GM18508 (cell line): Measurements from ENCODE around the gene MCUR1.
"Not testable (repeated sequence)": the region's sequence is repeated elsewhere in the genome, so short reads cannot be mapped to it uniquely, and the experiment has no call there.

ENCODE experiments used
- ATAC-seq: cut with Tn5 transposase; IDR thresholded peaks from one replicate; pipeline ENCODE4 v1.9.1; 2021; ENCODE audit warnings: moderate number of reproducible peaks; ENCODE audit not compliant: insufficient read depth, unreplicated experiment

The MCUR1 gene

GRCh38 chr6:13814176-13814937 lies at the start of gene MCUR1:
MCUR1 (minus strand) TSS chr6:13814557; CDS start chr6:13814429, 128 bp downstream.
- ATAC-seq = peak; percentile 62

GRCh38 chr6:13863699-13864155 lies 49.4 kb upstream of the MCUR1 start:
- ATAC-seq = no peak

GRCh38 chr6:13860556-13861185 lies 46.3 kb upstream of the MCUR1 start:
- ATAC-seq = not testable (repeated sequence)

- no peak for ATAC-seq
These were observed 45.7 kb upstream of the MCUR1 start for GRCh38 chr6:13859871-13860555.

GRCh38 chr6:13854716-13855250 lies 40.4 kb upstream of the MCUR1 start:
- no peak for ATAC-seq

GRCh38 chr6:13853871-13854270 lies 39.5 kb upstream of the MCUR1 start:
- ATAC-seq = no peak

GRCh38 chr6:13851803-13852202 lies 37.4 kb upstream of the MCUR1 start:
- ATAC-seq = no peak

GRCh38 chr6:13851330-13851729 lies 37.0 kb upstream of the MCUR1 start:
- no peak for ATAC-seq

GRCh38 chr6:13850690-13851089 lies 36.3 kb upstream of the MCUR1 start:
- ATAC-seq = not testable (repeated sequence)

- ATAC-seq = no peak
These were observed 34.3 kb upstream of the MCUR1 start for GRCh38 chr6:13848522-13849150.

- no peak for ATAC-seq
These were observed 33.1 kb upstream of the MCUR1 start for GRCh38 chr6:13847326-13848050.

GRCh38 chr6:13846841-13847240 lies 32.5 kb upstream of the MCUR1 start:
- ATAC-seq = no peak

- ATAC-seq = no peak
These were observed 27.6 kb upstream of the MCUR1 start for GRCh38 chr6:13841936-13842335.

- ATAC-seq = no peak
These were observed 24.3 kb upstream of the MCUR1 start for GRCh38 chr6:13838616-13839015.

GRCh38 chr6:13836170-13836569 lies 21.8 kb upstream of the MCUR1 start:
- no peak for ATAC-seq

- ATAC-seq = no peak
These were observed 20.4 kb upstream of the MCUR1 start for GRCh38 chr6:13834790-13835189.

GRCh38 chr6:13834018-13834417 lies 19.7 kb upstream of the MCUR1 start:
- ATAC-seq = not testable (repeated sequence)

GRCh38 chr6:13832778-13833177 lies 18.4 kb upstream of the MCUR1 start:
- no peak for ATAC-seq

- peak; percentile 57 for ATAC-seq
These were observed 17.3 kb upstream of the MCUR1 start for GRCh38 chr6:13831615-13832014.

GRCh38 chr6:13830803-13831202 lies 16.4 kb upstream of the MCUR1 start:
- ATAC-seq = no peak
